OCI-LY3 (cell line): ENCODE data around the gene FASTK.

ENCODE experiments used
- CTCF ChIP-seq: fragments of 200-600, 300-600 bp; sonication (generic); IDR thresholded peaks from 2 replicates; pipeline ENCODE4 v1.5.1; 2014; ENCODE audit warnings: antibody characterized with exemption, low read length, low read depth
- EZH2phosphoT487 ChIP-seq: fragments of 200-600 bp; shearing (Covaris generic); IDR thresholded peaks from 2 replicates; pipeline ENCODE4 v1.6.1; 2018; ENCODE audit warnings: antibody characterized with exemption, mixed run types, low read depth

GRCh38 chr7:151039850-151040548, 40.6 kb downstream of the FASTK start:
- TF ChIP-seq CTCF (no peak), EZH2phosphoT487 (no peak)
